Measurements from ENCODE around the gene EGFR. TPM values are rescaled to one million over a fixed set of nuclear protein-coding genes. Genes with fewer than 3 reads are reported as not detected.
A peak's percentile ranks its signal among the peaks of the same experiment; 100 is the strongest.
"Not testable (repeated sequence)": the region's sequence is repeated elsewhere in the genome, so short reads cannot be mapped to it uniquely, and the experiment has no call there.

Gene EGFR
- total RNA-seq, 2 donors from 2014 or later: 42.5 to 44.2 TPM

DNA sequence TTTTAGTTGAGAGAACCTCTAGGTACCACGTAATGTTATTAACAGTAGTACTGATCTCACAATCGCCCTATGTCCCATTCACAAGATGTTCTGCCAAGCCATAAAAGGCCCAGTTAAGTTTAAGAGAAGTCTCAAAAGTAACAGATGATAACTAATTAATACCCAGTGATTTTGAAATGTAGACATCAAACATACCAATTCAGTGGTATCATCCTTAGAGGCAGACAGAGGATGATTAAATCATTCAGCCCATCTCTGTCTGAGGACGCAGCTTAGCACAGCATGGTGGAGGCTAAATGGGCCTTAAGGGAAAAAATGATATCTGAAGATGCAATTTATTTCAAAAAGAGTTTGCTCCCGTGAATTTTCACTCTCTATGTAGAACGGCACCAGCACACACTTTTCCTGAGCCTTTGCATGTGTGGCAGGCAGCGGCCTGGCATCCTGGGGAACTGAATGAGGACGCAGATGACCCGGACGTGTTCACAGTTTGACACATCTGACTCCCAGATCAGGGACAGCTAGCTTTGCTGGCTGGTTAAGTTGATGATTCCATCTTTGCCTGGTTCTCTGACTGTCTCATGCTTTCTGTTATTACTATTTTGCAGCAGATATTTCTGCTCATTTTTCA lies 13.4 kb downstream of the EGFR start:
- H3K4me1 ChIP-seq: peaks cover 75% of the 10 kb centered on the region
- no peak overlapping the region for H3K4me3 ChIP-seq
- intact Hi-C loops (cut with DNase I): no loop called here
- no peak for ATAC-seq
- no peaks in the 10 kb centered on the region for H3K9me3 ChIP-seq
- no peaks in the 10 kb centered on the region for H3K36me3 ChIP-seq (replicated peaks in 1 of 2; ENCODE audit: insufficient read depth in 1 of 2, low read depth in 2 of 2)
- TF ChIP-seq, protein P1, sequence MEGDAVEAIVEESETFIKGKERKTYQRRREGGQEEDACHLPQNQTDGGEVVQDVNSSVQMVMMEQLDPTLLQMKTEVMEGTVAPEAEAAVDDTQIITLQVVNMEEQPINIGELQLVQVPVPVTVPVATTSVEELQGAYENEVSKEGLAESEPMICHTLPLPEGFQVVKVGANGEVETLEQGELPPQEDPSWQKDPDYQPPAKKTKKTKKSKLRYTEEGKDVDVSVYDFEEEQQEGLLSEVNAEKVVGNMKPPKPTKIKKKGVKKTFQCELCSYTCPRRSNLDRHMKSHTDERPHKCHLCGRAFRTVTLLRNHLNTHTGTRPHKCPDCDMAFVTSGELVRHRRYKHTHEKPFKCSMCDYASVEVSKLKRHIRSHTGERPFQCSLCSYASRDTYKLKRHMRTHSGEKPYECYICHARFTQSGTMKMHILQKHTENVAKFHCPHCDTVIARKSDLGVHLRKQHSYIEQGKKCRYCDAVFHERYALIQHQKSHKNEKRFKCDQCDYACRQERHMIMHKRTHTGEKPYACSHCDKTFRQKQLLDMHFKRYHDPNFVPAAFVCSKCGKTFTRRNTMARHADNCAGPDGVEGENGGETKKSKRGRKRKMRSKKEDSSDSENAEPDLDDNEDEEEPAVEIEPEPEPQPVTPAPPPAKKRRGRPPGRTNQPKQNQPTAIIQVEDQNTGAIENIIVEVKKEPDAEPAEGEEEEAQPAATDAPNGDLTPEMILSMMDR (IDR thresholded peaks at IDR 0.05): no peak
- no peak for TF ChIP-seq POLR2A (IDR thresholded peaks at IDR 0.05)
- no peak for DNase-seq
- WGBS, 2 donors: 89 to 91% methylated on average over 8 to 9 of the region's 9 CpGs
- peak overlapping the region in 3 of 4 donors; percentile 35 to 73 (median 63) for H3K27ac ChIP-seq
- H3K27me3 ChIP-seq: no peaks in the 10 kb centered on the region

- WGBS, 2 donors: 87 to 90% methylated on average over 9 to 10 of the region's 10 CpGs
- Histone ChIP-seq H3K27me3 (no peaks in the 10 kb centered on the region), H3K4me1 (peaks cover 67% of the 10 kb centered on the region), H3K27ac (peak overlapping the region in 2 of 4 donors; percentile 8 to 22), H3K4me3 (no peak overlapping the region), H3K36me3 (replicated peaks in 1 of 2; ENCODE audit: insufficient read depth in 1 of 2, low read depth in 2 of 2) (no peaks in the 10 kb centered on the region), H3K9me3 (no peaks in the 10 kb centered on the region)
- no peak for DNase-seq
- ATAC-seq: no peak
- no peak for TF ChIP-seq POLR2A (IDR thresholded peaks at IDR 0.05)
- TF ChIP-seq, protein P1 (IDR thresholded peaks at IDR 0.05): no peak
- intact Hi-C loops (cut with DNase I): no loop called here
These were observed 14.5 kb downstream of the EGFR start for GRCh38 chr7:55033236-55033846.

DNA sequence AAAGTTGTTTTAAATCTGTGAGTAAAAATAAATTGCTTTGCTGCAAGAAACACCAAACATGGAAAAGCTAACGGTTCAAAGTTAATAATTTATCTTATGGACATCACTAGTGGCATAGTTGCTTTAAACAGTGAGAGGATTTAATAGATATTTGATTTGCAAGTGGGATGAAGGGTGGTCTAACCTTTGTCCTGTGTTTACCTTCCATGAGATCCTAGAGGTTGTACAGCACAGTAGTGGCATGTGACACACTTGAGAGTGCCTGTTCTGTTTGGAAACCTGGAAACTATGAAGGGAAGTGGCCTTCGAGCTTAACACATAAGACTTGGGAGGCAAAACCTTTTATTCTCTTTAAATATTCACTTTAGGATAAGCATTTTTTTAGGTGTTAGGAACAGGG lies 16.0 kb downstream of the EGFR start:
- Histone ChIP-seq H3K4me3 (no peak overlapping the region), H3K36me3 (replicated peaks in 1 of 2; ENCODE audit: insufficient read depth in 1 of 2, low read depth in 2 of 2) (no peaks in the 10 kb centered on the region), H3K9me3 (no peaks in the 10 kb centered on the region), H3K27ac (no peak overlapping the region), H3K4me1 (peaks cover 57% of the 10 kb centered on the region), H3K27me3 (no peaks in the 10 kb centered on the region)
- WGBS, 2 donors: 14 to 20% methylated on average over 2 of the region's 2 CpGs
- DNase-seq (no peak), ATAC-seq (no peak)
- TF ChIP-seq, protein P1 (IDR thresholded peaks at IDR 0.05): no peak
- TF ChIP-seq POLR2A (IDR thresholded peaks at IDR 0.05): no peak
- intact Hi-C loops (cut with DNase I): no loop called here

DNA sequence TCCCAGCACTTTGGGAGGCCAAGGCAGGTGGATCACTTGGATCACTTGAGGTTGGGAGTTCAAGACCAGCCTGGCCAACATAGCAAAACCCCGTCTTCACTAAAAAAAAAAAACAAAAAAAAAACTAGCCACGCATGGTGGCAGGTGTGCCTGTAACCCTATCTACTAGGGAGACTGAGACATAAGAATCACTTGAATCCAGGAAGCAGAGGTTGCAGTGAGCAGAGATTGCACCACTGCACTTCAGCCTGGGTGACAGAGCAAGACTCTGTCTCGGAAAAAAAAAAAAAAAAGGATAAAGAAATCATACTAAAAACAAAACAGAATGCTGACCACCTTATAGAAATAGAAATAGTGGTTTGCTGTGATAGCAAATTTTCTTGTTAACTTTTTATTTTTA lies 16.6 kb downstream of the EGFR start:
- whole genome bisulfite sequencing, 2 donors: 81 to 89% methylated on average over 3 of the region's 3 CpGs
- ATAC-seq; H3K36me3 ChIP-seq (replicated peaks in 1 of 2; ENCODE audit: insufficient read depth in 1 of 2, low read depth in 2 of 2); H3K27me3 ChIP-seq; H3K27ac ChIP-seq; intact Hi-C loops (cut with DNase I); DNase-seq; H3K9me3 ChIP-seq; H3K4me3 ChIP-seq: not testable (repeated sequence)
- peaks cover 50% of the 10 kb centered on the region for H3K4me1 ChIP-seq

DNA sequence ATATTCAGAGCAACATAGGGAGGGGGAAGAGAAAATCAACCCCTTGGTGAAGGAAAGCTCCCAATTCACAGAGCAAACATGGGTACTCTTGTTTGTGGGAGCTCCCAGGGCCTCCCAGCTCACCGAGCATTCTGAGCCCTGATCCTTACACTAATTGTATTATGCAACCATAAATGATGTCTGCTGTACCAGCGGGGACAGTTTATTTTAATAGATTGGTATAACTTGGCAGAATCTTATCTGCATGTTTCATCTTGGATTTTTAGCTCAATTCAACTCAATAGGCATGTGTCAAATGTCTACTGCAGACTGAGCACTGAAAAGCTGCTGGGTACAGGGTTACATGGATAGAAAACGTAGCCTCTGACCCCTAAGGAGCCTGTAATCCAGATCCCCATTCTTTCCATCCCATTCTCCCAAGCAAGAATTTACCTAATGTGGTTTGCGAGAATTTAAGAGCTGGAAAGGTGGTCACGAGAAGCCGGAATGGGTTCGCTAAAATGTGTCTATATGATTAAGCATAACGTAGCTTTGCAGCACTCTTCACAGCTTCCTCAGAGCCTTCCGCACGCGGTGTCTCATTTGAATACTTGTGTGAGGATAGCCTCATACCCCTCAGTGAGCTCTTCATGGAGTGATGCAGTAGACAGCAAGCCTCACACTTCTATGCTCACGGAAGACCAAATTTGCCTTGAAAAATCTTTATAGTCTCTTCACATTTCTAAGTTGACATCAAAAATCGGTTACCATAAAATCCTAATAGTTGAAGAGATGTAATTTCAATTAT lies 18.3 kb downstream of the EGFR start:
- Histone ChIP-seq H3K27me3 (no peaks in the 10 kb centered on the region), H3K4me3 (no peak overlapping the region), H3K9me3 (no peaks in the 10 kb centered on the region), H3K27ac (no peak overlapping the region), H3K4me1 (peaks cover 33% of the 10 kb centered on the region), H3K36me3 (replicated peaks in 1 of 2; ENCODE audit: insufficient read depth in 1 of 2, low read depth in 2 of 2) (no peaks in the 10 kb centered on the region)
- no peak for TF ChIP-seq POLR2A (IDR thresholded peaks at IDR 0.05)
- TF ChIP-seq, protein P1 (IDR thresholded peaks at IDR 0.05): no peak
- intact Hi-C loops (cut with DNase I): no loop called here
- 84% methylated on average over 13 of the region's 13 CpGs for WGBS, 2 donors
- ATAC-seq (no peak), DNase-seq (no peak)
